SW 1271 (cell line): ENCODE results near the gene ANGPTL5.
A peak's percentile ranks its signal among the peaks of the same experiment; 100 is the strongest.

ENCODE experiments used
- DNase-seq, 2 experiments: peaks; one replicate each; lab custom pipeline; 2025; lab: John Stamatoyannopoulos, UW

Gene ANGPTL5

DNA sequence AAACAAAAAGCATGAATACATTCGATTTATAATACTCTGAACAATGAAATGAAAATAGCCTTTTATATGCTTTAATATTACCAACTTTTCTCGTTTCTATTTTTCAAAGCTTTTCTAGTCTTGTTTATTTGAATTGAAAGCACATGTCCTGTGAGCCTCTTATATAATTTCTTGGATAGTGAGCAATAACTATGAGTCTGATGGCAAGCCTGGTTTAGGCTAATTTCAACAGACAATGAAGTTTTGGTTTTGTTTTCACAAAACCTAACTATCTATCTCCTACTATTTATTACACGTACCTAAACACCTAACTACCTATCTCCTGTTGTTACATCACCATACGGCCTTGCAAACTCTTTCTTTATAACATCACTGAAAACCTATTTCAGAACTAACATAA, 30.7 kb downstream of the ANGPTL5 start:
- no peak for DNase-seq

DNA sequence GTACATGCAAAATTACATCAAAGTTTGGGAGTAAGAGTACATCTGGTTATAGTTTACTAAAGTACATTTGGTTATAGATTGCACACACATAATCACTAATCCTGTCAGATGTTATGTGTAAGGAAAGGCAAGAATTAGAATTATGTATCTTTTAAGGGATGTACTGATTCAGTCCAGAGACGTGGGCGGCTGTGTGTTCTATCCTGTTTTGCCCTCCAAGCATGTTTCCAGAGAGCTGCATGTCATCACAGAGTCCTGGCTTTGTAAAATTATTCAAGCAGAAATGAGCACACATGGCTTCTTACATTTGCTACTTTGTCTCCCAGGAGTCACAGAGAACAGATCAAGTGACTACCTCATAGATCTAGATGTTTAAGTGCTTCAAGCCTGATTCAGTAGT, 34.7 kb downstream of the ANGPTL5 start:
- DNase-seq, result no peak

DNA sequence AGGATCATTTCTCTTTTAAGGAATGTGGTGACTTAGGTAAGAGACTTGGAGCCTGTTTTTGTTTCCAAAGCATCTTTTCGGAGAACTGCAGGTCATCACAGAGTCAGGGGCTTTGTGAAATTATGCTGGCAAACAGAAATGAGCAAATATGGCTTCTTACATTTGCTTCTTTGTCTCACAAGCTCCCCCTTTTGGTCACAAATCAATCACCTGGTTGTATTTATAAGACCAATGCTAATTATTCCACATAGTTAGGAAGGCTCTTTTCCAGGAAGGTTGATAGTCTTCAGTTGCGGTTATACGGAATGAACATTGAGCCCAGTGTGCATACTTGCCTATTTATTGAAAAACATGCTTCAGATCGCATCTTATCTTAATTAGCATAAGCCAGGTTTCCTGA, 36.1 kb downstream of the ANGPTL5 start:
- peak; percentile 34 to 83 for DNase-seq

DNA sequence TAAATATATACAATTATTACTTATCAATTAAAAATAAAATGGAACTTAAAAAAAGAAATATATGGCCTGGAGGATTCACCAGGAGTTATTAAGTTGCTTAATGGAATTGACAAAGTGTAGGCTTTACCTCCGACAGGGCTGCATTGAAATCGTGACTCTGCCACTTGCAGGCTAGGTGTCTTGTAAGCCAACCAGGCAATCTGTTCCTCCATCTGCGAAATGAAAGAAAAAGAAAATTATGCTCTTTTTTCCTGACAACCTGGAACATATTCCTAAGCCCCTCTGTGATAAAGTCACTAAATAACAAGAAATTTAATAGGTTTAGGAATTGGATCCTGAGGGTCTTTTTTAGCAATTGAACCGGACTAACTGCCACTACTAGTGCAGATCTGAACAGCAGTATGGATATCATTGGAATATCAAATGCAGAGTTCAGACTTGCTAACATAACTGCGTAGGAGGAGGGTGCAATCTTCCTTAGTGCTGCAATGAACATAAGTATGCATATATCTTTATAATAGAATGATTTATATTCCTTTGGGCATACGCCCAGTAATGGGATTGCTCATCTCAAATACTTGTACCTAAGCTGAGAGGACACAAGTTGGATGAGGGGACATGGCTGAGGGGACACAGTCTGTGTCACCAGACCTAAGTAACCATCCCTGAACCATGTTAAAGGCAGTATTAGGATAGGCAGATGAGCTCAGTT, 44.0 kb downstream of the ANGPTL5 start:
- no peak for DNase-seq

DNA sequence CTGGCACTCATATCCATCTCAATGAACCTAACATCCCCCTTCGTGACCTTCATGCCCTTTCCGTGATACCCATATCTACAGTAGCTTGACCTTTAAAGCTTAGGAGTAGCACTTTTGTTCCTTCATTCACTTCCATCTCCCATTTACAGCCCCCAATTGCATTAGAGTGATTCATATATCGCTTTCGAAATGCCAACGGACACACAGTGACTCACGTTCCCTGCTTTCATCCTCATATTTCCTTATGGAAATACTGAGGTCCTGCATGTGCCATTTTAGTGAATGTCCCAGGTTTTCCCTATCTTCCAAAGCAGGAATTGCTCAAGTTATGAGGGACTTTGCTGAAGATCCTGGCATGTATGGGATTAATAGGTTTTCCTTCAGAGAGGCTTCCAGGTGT, 45.8 kb downstream of the ANGPTL5 start:
- DNase-seq, result no peak

DNA sequence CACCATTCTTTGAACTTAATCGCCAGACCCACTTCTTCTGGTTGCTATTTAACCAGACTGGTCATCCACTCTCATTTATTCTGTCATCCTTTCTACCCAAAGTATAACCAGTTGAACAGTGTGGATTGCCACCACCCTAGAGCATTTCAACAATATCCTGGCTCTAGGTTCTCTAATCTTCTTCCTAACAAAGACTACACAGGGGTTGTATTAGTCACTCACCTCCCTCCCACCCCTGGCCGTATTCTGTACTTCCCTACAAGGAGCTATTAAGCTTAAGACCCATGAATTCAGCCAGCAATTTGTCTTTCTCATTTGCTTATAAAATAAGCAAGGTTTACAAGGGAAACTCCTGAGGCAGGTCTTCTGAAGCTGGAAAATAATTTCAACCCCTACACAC, 48.4 kb downstream of the ANGPTL5 start:
- no peak for DNase-seq

DNA sequence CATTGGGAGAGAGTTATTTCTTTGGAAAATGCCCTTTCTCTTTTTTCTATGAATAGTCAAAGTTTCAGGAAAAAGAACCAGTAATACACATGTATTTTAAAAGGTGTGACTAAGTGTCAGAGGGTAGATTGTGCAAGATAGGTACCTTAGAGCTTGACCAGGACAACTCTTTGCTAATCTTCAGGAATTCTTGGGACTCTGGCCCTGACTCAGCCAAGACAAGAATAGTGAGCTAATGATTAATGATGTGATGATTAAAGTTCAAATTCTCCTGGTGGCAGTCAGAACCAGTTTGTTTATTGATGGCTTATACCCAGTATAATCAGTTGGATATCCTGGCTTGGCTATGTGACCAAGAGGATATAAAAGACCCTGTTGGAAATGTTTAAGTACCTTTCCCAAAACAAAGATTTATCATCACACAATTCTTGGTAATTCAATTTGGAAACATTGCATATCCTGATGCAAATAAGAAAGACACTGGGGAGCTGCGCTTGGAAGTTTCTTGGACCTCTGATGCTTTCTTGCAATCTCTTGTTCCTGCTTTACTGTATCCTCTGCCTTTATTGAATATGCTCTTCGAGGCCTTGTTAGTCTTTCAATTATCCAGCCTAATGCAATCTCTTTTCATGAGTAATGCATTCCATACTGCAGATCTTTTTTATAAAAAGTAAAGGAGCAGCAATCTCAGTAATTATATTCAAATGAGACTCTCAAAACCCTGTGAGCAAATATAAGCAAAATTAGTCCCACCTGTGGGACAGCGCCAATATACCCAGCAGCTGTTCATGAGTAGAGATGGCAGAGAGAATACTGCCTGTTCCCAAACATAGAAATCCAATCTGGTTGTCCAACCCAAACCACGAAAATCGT, 49.5 kb downstream of the ANGPTL5 start:
- DNase-seq, result no peak

DNA sequence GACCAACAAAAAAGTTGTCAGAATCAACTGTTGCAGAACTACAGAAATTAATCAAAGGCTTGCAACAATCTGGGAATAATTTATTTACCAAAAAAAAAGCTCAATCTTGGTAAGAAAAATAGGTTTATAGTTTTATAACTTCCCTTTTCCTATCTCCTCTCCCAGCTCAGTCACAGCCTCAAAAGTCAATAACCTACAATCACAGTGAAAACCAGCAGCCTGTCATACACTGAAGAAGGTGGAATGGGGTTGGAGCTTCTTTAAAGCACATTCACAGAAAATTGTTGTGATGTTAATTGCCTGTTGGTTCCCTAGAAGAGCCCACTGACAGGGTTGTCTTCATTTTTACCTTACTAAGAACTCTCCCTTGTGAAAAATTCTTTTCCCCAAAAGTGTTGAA, 52.2 kb downstream of the ANGPTL5 start:
- no peak for DNase-seq

DNA sequence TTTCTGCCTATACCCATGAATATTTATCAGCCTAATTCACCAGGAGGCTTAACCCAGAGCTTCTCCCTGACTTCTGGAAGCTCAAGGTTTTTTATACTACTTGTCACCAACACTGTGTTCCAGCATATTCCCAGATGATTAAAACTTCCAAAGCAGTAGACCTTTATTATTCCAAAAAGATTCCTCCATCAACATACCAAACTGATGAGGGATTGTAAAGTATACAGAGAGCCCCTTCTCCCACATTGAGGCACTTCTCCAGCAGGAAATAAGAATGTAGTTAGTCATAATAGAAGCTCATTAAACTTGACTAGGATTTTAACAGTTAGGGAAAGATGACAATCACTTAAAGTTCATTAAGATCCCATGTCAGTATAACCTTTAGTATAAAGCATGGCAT, 53.0 kb downstream of the ANGPTL5 start:
- DNase-seq, result peak in 1 of 2 experiments; percentile 73

DNA sequence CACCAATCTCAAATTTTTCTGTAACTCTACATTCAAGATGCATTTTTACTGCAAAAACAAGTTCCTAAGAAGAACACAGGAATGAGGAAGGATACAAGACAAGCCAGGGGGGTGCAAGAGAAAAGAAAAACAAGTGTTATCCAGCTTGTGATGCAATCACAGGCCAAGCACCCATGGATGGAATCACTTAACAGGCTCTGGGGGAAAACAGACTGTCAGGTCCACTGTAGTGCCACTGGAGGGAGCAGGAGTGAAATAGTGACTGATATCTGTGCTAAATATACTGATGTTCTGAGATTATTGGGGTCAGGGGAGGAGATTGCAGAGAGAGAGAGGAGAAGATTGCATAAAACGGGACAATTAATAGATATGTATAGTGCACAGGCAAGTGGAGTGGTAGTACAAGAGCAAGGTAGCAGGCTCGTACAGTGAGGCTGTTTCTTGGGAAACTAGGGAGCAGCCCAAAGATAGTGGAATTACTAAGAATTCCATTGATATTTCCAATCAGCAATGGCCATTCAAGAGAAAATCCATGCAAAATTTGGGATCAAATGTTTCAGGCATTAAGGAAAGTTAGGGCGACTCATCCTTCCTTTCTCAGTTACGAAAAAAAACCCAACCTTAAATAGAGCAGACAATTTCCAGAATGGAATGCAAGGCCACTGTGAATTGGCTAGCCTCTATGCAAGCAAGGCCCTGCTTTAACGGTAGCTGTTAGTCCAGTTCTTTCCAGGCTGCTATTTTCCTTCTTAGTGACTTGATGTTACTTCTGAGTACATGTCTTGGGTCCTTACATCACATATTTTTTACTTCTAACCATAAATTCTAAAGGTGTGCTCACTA, 53.7 kb downstream of the ANGPTL5 start:
- DNase-seq, result peak; percentile 41 to 87

DNA sequence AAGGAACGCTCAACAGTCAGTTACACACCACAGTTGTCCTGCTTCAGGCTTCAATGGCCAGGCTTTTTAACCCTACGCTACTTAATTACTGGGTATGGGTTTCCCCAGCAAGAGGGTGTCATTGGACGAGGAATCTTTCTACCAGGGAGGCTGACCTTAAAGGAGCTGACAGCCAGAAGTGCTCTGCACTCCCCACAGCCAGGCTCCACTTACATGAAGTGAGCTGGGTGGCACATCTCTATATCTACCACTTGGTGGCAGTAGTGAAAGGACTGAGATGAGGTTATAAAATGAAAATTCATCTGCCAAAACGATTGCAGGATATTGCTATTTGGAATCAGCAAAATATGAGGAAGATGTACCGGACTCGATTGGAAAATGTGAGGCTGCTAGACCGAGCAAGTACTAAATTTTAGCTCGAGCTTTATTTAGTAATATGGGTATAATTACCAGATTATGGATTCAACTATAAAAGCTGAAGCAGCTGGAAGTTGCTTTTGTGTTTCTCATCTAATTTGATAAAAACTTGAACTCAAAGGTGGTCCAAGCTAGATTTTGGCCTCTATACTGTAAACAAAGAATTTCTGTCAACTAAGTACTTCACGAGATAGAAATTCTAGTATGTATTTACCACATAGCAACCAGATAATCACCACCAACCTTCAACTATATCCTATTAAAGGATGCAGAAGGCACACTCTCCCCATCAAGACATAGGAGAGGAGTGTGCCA, 55.5 kb downstream of the ANGPTL5 start:
- DNase-seq, result peak; percentile 34 to 84

DNA sequence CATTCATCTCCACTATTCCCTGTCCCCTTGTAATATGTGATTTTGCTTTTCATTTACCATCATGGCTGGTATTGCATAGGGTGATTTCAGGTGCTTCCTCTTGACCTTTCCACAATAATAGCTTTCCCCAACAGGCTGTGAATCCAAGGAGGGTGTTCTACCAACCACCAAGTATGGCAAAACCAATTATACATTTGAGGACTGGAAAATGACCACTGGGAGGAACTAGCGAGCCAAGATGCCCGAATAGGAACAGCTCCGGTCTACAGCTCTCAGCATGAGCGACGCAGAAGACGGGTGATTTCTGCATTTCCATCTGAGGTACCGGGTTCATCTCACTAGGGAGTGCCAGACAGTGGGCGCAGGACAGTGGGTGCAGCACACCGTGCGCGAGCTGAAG, 64.1 kb downstream of the ANGPTL5 start:
- DNase-seq, result peak in 1 of 2 experiments; percentile 43

DNA sequence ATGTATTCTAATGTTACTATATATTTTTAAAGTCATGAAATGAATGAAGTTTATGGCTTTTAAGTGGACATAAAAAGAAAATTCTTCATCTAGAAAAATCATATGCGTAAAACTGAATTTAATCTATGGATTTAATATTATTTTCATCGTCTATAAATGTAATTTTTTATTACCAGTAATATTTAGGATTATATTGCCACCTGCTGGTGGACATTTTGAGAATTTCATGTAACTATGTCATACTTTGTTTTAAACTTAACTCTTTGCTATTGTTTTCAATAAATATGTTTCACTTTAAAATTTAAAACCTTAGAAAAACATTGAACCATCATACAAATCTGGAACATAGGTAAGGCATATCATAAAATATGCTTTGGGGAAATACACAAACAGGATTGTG, 68.1 kb downstream of the ANGPTL5 start:
- peak in 1 of 2 experiments; percentile 51 for DNase-seq

DNA sequence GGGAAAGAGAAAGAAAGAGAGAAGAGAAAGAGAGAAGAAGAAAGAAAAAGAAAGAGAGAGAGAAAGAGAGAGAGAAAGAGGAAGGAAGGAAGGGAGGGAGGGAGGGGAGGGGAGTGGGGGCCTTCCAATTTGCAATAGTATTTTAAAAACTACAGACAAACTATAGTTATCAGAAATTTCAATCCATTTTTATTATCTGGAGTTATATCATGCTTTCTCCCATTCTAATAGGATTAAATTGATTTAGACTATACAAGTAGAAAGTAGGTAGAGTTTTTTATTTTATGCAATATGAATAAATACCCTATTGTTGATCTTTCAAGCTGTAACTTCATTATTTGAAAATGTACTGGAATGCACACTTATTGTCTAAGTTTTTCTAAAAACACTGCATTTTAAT, 71.7 kb downstream of the ANGPTL5 start:
- DNase-seq, result no peak

DNA sequence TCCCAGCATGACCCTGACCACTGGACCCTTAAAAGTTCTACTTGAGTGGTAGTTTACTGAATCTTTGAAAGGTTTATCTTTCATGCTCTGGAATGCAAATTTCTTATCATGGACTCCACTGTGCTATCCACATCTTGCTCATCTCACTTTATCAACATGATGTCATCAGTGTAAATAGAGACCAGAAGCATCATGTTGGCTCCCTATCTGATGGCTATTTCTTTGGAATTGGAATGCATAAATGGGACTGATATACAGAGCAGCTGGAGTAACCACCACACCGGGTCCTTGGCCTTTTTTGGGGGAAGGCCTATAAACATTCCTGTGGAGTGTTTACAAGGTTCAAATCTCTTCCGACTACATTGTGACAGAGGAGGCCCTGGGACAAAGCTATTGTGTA, 75.6 kb downstream of the ANGPTL5 start:
- no peak for DNase-seq
